Tibial nerve (tissue), 3 donors: ENCODE results near the gene SAPCD1.

Experiments
- CTCF ChIP-seq, 5 experiments: fragments of 200-600 bp in 3 of 5; fragments of 450-650 bp in 2 of 5; sonication (generic) in 3 of 5; IDR thresholded peaks; one replicate each; pipeline ENCODE4 v1.5.1; 2016 to 2019; ENCODE audit warnings: antibody characterized with exemption in 5 of 5, mild to moderate bottlenecking in 3 of 5, moderate library complexity in 2 of 5
- POLR2A ChIP-seq, 2 donors: fragments of 450-650 bp; IDR thresholded peaks; one replicate each; pipeline ENCODE4 v1.6.1; 2017; ENCODE audit warnings: antibody characterized with exemption in 2 of 2, mild to moderate bottlenecking in 2 of 2, moderate library complexity in 2 of 2

DNA sequence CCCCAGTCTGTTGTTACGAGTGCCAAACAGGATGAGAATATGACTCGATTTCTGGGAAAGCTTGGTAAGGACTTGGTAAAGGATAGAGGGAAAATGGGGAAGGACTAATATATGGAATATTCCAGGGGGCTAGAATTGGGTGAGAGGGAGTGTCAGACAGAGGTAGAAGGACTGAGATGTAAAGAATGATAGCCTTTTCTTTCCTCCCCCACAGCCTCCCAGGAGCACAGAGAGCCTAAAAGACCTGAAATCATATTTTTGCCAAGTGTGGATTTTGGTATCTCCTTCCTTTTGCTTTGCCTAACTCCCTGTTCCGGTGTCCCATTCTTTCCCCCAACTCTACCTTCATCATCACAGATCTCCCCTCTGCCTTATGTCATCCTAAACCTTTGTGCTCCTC lies 19.6 kb upstream of the SAPCD1 start:
- no peak for TF ChIP-seq CTCF (IDR thresholded peaks at IDR 0.05)
- TF ChIP-seq POLR2A (IDR thresholded peaks at IDR 0.05) = no peak
